A549 treated with ZK216348 at 1 μM for 4 hours (cell line): ENCODE results near the gene TUBE1. TPM values are rescaled to one million over a fixed set of nuclear protein-coding genes. Genes with fewer than 3 reads are reported as not detected.

ENCODE experiments used
- total RNA-seq: library from RNA; stranded (reverse); fragments of 200-300 nt; extraction: Qiagen RNA extraction; gene quantifications from 5 replicates; pipeline ENCODE4 v1.2.3, GENCODE V29; 2022; ENCODE audit warnings: low read depth

The TUBE1 gene
- 5.6 to 8.4 TPM (median 6.1 TPM) in 5 replicates for total RNA-seq

GRCh38 chr6:112087136-112087911 is at the start of gene TUBE1, which contains the start of gene FAM229B:
TSS of gene TUBE1 (minus strand) at chr6:112087482. CDS start at chr6:112087434, 48 bp downstream.
TSS of gene FAM229B (plus strand) at chr6:112087591. CDS start at chr6:112099284, 11,693 bp downstream.

GRCh38 chr6:112054001-112054400 is 33.3 kb downstream of the TUBE1 start, which contains the start of gene CCN6:
TSS of gene CCN6 (plus strand) at chr6:112054104. CDS start at chr6:112054358, 254 bp downstream.

Other genes starting within 250 kb of the TUBE1 start
- gene FYN, start 214.0 kb downstream of the TUBE1 start, total RNA-seq, result 4.2 to 7.4 TPM (median 5.0 TPM) in 5 replicates
- gene CCN6, start 33.4 kb downstream of the TUBE1 start, total RNA-seq, result not detected in 5 replicates
- gene FAM229B, start 109 bp upstream of the TUBE1 start, total RNA-seq, result 4.7 to 10.6 TPM (median 8.7 TPM) in 5 replicates
- gene LAMA4, start 167.1 kb upstream of the TUBE1 start, total RNA-seq, result 0.71 to 1.4 TPM (median 1.2 TPM) in 5 replicates